AG08396 (cell line): ENCODE measurements around the gene EPHB1.

Experiments used
- DNase-seq: peaks from one replicate; pipeline ENCODE4 v3.0.0; 2012; ENCODE audit warnings: low spot score, mixed read lengths

The EPHB1 gene

DNA sequence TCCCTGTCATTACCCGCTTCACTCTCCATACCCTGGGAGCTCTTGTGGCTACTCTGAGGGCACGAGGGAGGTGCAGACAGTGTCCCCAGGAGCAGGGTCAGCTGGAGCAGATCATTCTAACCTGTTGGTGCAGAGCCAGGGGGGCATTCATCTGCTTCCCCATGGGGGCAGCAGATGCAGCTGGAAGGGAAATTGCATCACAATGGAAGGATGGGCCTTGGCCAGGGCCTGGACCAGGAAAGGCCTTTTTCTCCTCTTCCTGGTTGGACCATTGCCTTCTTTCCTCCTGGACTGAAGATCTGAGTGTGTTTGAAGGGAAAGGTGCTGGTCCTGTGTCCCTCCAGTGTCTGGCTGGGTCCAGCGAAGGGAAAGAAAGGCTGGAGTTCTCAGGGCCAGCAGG, 55.7 kb downstream of the EPHB1 start:
- DNase-seq, result no peak

- no peak for DNase-seq
Measured at GRCh38 chr3:134852132-134852531, 57.1 kb downstream of the EPHB1 start.

GRCh38 chr3:134852893-134853351, 57.9 kb downstream of the EPHB1 start:
- DNase-seq, result no peak

- DNase-seq, result no peak
Measured at GRCh38 chr3:134854254-134854653, 59.2 kb downstream of the EPHB1 start.

GRCh38 chr3:134857356-134857755, 62.3 kb downstream of the EPHB1 start:
- no peak for DNase-seq

- DNase-seq, result no peak
Measured at GRCh38 chr3:134857776-134858362, 62.8 kb downstream of the EPHB1 start.

GRCh38 chr3:134858441-134859035, 63.5 kb downstream of the EPHB1 start:
- DNase-seq, result no peak

- no peak for DNase-seq
Measured at GRCh38 chr3:134859341-134859740, 64.3 kb downstream of the EPHB1 start.

- DNase-seq, result no peak
Measured at GRCh38 chr3:134860141-134860540, 65.1 kb downstream of the EPHB1 start.

DNA sequence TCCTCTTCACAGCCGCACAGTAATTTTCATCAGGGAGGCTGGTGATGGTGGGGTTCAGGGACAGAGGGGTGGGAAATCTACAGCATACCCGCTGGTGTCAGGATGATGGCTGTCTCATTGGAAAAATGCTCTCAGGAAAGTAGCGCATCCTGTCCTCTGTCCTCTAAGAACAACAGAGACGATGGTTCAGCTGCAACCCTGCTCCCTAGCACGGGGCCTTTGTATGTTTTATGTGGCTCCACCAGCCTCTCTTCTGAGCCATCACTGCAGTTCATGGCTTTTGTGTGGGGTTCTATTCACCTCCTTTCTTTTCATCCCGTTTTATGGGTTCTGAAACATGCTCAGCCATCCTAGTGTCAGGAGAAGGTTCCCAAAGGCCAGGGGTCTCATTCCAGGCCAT, 68.9 kb downstream of the EPHB1 start:
- DNase-seq, result no peak

DNA sequence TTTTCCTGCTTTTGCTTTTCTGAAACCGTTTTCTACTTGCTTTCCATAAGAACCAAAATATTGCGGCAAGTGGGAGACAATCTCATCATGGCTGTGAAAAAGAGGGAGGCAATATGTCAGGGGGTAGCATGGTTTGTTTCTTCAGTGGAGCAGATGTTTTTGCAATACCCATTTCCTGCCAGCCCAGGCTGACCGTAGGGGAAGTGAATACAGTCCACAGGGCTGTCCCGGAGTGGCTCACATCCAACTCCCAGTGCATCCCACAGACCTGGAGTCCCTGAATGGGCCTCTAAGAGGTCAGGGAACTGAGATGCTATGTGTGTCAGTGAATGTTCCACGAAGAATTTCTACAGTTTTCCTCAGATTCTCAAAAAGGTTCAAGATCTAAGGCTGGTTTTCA, 69.6 kb downstream of the EPHB1 start:
- no peak for DNase-seq

GRCh38 chr3:134867277-134867676, 72.2 kb downstream of the EPHB1 start:
- DNase-seq, result no peak

- no peak for DNase-seq
Measured at GRCh38 chr3:134869153-134869726, 74.2 kb downstream of the EPHB1 start.

DNA sequence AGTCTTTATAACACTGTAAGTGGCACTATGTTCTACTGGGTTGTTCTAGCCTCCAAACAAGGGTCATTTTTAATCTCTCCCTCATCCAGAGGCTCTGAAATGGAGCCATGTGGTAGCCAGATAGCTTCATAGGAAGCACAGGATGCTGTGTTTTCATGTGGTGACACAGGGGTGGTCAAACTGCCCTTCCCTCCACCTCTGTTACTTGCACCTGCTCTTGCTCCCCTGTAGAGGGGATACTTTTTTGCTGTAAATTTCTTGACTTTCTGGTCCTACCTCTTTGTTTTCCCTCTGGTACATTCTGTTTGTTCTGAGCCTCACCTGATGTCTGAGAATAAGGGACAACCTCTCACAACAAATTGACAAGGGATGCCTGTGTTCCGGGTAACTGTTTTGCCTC, 76.8 kb downstream of the EPHB1 start:
- no peak for DNase-seq

GRCh38 chr3:134872440-134873388, 77.7 kb downstream of the EPHB1 start:
- DNase-seq, result no peak

- no peak for DNase-seq
Measured at GRCh38 chr3:134873789-134874188, 78.7 kb downstream of the EPHB1 start.

DNA sequence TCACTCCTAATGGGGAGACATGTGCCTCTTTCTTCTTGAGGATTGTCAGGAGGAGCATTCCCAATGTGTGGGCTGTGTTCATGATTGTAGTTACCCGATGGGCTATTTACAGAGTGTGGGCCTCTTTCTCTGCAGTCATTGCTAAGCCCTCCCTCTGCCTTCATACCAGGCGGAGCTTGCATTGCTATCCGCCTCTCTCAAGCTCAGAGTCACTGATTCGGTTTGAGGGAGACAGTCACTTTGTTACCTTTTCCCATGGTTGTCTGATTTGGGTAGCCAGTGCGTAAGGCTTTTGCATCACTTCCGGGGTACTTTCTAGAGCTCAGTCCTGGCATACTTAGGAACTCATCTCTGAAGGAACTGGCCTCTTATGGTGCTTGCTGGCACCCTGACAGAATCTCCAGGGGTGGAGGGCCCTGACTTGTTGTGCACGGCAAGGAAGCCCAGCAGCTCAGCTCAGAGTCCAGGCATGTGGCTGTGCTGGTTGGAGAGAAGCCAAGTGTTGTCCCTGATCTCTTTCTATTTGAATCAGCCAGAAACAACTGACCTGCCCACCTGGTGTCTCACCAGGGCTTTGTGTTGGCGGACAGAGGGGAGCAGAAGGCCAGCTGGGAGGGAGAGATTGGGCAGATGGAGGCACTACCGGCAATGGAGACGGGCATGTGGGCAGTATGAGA, 79.8 kb downstream of the EPHB1 start:
- DNase-seq, result no peak

GRCh38 chr3:134876836-134877235, 81.8 kb downstream of the EPHB1 start:
- DNase-seq, result no peak

- no peak for DNase-seq
Measured at GRCh38 chr3:134877788-134878187, 82.7 kb downstream of the EPHB1 start.

DNA sequence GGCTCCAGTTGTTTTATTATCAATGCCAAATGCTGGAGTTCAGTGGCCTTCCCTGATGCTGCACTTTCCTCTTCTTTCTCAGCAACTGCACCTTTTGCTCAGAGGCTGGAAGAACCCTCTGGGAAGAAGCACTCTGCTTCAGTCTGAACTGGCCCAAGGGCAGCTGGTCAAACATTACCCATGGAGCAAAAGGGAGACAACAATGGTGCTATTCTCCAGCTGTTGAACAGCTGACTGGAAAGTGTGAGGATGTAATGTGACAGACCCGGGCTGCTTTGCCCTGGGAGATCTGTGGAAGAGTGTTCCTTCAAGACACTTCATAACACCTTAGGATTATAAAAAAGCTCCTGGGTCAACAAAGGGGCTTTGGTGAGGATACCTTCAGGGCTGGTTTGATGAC, 84.9 kb downstream of the EPHB1 start:
- DNase-seq, result no peak

DNA sequence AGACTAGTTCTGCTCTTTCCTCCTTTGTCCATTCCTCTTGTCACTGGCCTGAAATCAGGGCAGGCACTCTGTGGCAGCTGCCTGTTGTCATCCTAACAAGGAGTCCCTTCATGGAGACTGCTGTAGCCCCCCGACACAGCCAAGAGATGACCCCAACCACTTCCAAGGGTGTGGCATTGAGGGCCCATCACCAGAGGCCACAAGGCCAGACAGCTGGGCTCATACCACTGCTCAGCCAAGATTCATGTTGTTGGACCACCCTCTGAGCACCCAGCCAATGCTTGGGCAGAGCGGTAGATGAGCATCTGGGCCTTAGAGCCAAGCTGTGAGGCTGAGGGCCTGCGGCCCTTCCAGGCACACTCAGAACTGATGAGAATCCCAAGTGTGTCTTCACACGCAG, 85.4 kb downstream of the EPHB1 start:
- no peak for DNase-seq

DNA sequence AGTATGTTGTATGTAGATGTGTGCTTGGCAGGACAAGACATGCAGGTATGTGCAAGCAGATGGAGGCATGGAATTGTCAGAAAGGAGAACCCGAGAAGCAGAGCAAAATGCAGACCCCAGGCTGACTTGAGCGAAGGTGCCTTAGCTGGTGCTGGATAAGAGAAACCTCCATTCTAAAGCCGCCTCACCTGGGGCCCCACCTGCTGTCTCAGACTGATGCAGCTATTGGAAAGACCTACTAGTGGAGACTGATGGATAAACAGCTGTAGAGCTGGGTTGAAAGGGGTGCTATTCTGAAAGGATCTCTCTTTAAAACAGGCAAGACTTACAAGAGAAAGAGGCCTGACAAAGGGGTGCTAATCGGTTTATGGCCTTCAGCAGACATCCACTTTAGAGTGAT, 86.2 kb downstream of the EPHB1 start:
- DNase-seq, result no peak
